KOPT-K1 (cell line): Measurements from ENCODE around the gene COG2.

Experiments used
- H3K27ac ChIP-seq: fragments of 200-600 bp; sonication (generic); 2 replicates; pipeline ENCODE4 v1.5.1; 2016; ENCODE audit warnings: antibody characterized with exemption, mild to moderate bottlenecking, low read depth, low read length; ENCODE audit not compliant: poor library complexity, severe bottlenecking
- H3K36me3 ChIP-seq: fragments of 200-600 bp; sonication (generic); 2 replicates; pipeline ENCODE4 v1.5.1; 2017; ENCODE audit warnings: antibody characterized with exemption, mild to moderate bottlenecking, low read length, moderate library complexity; ENCODE audit not compliant: insufficient read depth
- H3K9me3 ChIP-seq: fragments of 200-600 bp; sonication (generic); 2 replicates; pipeline ENCODE4 v1.5.1; 2017; ENCODE audit warnings: antibody characterized with exemption, low read length, mild to moderate bottlenecking; ENCODE audit not compliant: insufficient read depth, poor library complexity, severe bottlenecking

The COG2 gene

GRCh38 chr1:230614121-230614520 lies 28.2 kb upstream of the COG2 start:
- Histone ChIP-seq H3K27ac (no peak overlapping the region), H3K36me3 (no peaks in the 10 kb centered on the region), H3K9me3 (no peaks in the 10 kb centered on the region)

- H3K9me3 ChIP-seq = peaks cover 8% of the 10 kb centered on the region
- no peak overlapping the region for H3K27ac ChIP-seq
- H3K36me3 ChIP-seq = no peaks in the 10 kb centered on the region
Measured at GRCh38 chr1:230618537-230618936, 23.7 kb upstream of the COG2 start.

- Histone ChIP-seq H3K27ac (no peak overlapping the region), H3K36me3 (no peaks in the 10 kb centered on the region), H3K9me3 (peaks cover 8% of the 10 kb centered on the region)
Measured at GRCh38 chr1:230620649-230621323, 21.5 kb upstream of the COG2 start.

GRCh38 chr1:230621324-230622030 lies 20.8 kb upstream of the COG2 start:
- H3K9me3 ChIP-seq = peaks cover 8% of the 10 kb centered on the region
- no peak overlapping the region for H3K27ac ChIP-seq
- no peaks in the 10 kb centered on the region for H3K36me3 ChIP-seq

GRCh38 chr1:230622151-230622550 lies 20.1 kb upstream of the COG2 start:
- no peak overlapping the region for H3K27ac ChIP-seq
- no peaks in the 10 kb centered on the region for H3K36me3 ChIP-seq
- H3K9me3 ChIP-seq = peaks cover 8% of the 10 kb centered on the region

- H3K27ac ChIP-seq = no peak overlapping the region
- H3K36me3 ChIP-seq = no peaks in the 10 kb centered on the region
- H3K9me3 ChIP-seq = peaks cover 8% of the 10 kb centered on the region
Measured at GRCh38 chr1:230624097-230624713, 18.1 kb upstream of the COG2 start.

- Histone ChIP-seq H3K9me3 (peaks cover 3% of the 10 kb centered on the region), H3K36me3 (no peaks in the 10 kb centered on the region), H3K27ac (no peak overlapping the region)
Measured at GRCh38 chr1:230626232-230626631, 16.0 kb upstream of the COG2 start.

- Histone ChIP-seq H3K27ac (no peak overlapping the region), H3K36me3 (no peaks in the 10 kb centered on the region), H3K9me3 (no peaks in the 10 kb centered on the region)
Measured at GRCh38 chr1:230627767-230628166, 14.5 kb upstream of the COG2 start.

- Histone ChIP-seq H3K27ac (no peak overlapping the region), H3K9me3 (no peaks in the 10 kb centered on the region), H3K36me3 (no peaks in the 10 kb centered on the region)
Measured at GRCh38 chr1:230629511-230629910, 12.8 kb upstream of the COG2 start.

- no peak overlapping the region for H3K27ac ChIP-seq
- no peaks in the 10 kb centered on the region for H3K9me3 ChIP-seq
- no peaks in the 10 kb centered on the region for H3K36me3 ChIP-seq
Measured at GRCh38 chr1:230631477-230631876, 10.8 kb upstream of the COG2 start.

GRCh38 chr1:230632273-230632873 lies 9.9 kb upstream of the COG2 start:
- Histone ChIP-seq H3K27ac (no peak overlapping the region), H3K36me3 (no peaks in the 10 kb centered on the region), H3K9me3 (no peaks in the 10 kb centered on the region)

GRCh38 chr1:230633469-230633868 lies 8.8 kb upstream of the COG2 start:
- Histone ChIP-seq H3K9me3 (no peaks in the 10 kb centered on the region), H3K27ac (no peak overlapping the region), H3K36me3 (no peaks in the 10 kb centered on the region)

- Histone ChIP-seq H3K9me3 (no peaks in the 10 kb centered on the region), H3K27ac (no peak overlapping the region), H3K36me3 (no peaks in the 10 kb centered on the region)
Measured at GRCh38 chr1:230634384-230634783, 7.9 kb upstream of the COG2 start.

GRCh38 chr1:230636575-230637148 lies 5.6 kb upstream of the COG2 start:
- no peaks in the 10 kb centered on the region for H3K36me3 ChIP-seq
- no peak overlapping the region for H3K27ac ChIP-seq
- no peaks in the 10 kb centered on the region for H3K9me3 ChIP-seq

GRCh38 chr1:230639714-230640209 lies 2.5 kb upstream of the COG2 start:
- no peak overlapping the region for H3K27ac ChIP-seq
- no peaks in the 10 kb centered on the region for H3K36me3 ChIP-seq
- H3K9me3 ChIP-seq = no peaks in the 10 kb centered on the region
